ENCODE data around the gene WDPCP. TPM values are rescaled to one million over a fixed set of nuclear protein-coding genes. Genes with fewer than 3 reads are reported as not detected.

Gene WDPCP
- total RNA-seq, 1 experiment from 2014 or later: 15.2 TPM

DNA sequence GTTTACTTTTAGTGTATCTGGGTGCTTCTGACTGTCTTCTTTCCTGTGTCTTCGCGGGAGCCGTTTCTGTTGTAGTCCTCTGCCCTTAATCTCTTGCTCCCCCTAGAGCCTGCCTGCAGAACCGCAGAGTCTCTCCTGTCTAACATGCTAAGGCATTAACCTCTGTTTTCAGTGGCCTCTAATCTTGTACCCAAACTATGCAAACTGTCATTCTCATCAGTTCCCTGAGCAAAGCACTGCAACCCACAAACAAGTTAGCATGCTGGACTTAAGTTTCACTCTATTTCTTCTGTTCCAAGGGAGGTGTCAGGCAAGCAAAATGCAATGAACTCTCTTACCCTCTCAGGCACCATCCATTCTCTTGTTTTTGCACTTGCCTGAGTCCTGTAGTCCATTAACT is 399.3 kb downstream of the WDPCP start:
- no TSS peak for BruUV-seq (replicated peaks)
- no peaks in the 10 kb centered on the region for H3K4me1 ChIP-seq (replicated peaks; ENCODE audit: insufficient read depth)
- H3K4me2 ChIP-seq: peak overlapping the region; percentile 68
- peak overlapping the region; percentile 75 for H2AFZ ChIP-seq
- no peaks in the 10 kb centered on the region; the same call in 1 of the 2 replicates for H3K9me3 ChIP-seq (ENCODE audit: insufficient read depth, low read depth)
- H3K27me3 ChIP-seq (ENCODE audit: insufficient read depth, low read depth): no peaks in the 10 kb centered on the region
- H3K4me3 ChIP-seq: peak overlapping the region; percentile 10; the same call in 1 of the 2 replicates
- intact Hi-C loops (cut with micrococcal nuclease; ENCODE audit: unreplicated experiment): loop anchor here (2.0 to 5.0 kb wide), 2 partner anchors 402 to 1197 kb away; no protein-coding TSS in a partner anchor
- H4K20me1 ChIP-seq (ENCODE audit: insufficient read depth): no peaks in the 10 kb centered on the region
- H3K79me2 ChIP-seq (ENCODE audit: low read depth): no peaks in the 10 kb centered on the region
- no peak overlapping the region for H3K27ac ChIP-seq
- H3K36me3 ChIP-seq (ENCODE audit: low read depth): no peaks in the 10 kb centered on the region
- no peaks in the 10 kb centered on the region for H3K9me2 ChIP-seq (ENCODE audit: insufficient read depth)
- peak; percentile 33 to 47 for DNase-seq
- H3F3A ChIP-seq (ENCODE audit: insufficient read depth, low read depth): no peaks in the 10 kb centered on the region
- POLR2A ChIA-PET (ENCODE audit: unreplicated experiment): no interaction called here
- peak; percentile 94 for TF ChIP-seq CTCF (conservative IDR thresholded peaks at IDR 0.05)
- TF ChIP-seq EZH2 (IDR thresholded peaks at IDR 0.05; ENCODE audit: low read depth): no peak
- CTCF ChIA-PET: interaction anchor here (0.6 kb wide), 1 partner anchor 1297 kb away, joined by 8 read pairs; no protein-coding TSS in a partner anchor

DNA sequence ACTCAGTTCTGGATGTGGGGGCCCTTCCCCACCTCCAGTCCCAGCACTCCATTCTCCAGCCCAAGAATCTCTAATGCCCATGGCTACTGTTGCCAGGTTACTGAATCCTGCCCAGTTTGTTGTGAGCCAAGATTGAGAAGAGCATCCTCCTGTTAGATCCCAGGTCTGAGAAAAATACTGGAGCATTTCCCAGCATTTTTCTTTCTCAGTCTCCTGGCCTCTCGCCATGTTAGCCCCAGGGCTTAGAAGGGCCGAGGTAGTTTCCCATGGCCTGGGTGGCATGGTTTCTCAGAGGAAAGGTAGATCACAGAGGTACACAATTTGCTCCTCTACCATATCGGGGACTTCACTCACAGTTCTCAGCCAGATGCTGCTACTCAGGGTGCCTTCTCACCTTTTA is 401.9 kb downstream of the WDPCP start:
- DNase-seq: peak in 1 of 2 experiments; percentile 5
- no peak overlapping the region for H2AFZ ChIP-seq
- CTCF ChIA-PET: no interaction called here

DNA sequence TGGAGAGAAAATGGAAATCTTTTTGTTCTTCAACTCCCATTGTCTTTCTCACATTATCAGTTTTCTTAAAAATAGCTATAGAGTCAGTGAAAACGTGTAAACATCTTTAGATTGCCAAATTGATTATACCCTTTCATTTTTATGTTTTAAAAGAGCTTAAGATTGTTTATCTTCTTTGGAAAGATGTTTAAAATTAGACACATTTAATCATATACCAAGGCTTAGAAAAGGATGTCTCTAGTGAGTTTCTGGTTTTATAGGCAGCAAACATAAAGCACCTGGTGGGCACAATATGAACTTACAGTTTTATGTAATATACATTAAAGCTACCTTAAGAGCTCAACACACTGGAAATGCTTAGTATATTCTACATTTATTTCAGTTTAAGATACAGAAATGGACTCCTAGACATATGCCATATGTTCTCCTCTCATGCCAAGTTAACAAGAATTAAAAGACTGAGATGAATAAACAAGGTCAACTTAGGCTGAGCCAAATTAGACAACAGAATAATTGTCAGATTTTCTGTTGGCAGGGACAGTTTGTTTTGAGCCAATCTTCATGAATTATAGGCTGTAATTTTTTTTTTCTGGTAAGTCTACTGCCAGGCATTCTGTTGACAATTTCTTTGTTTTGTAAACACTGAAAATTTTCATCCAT is 425.0 kb downstream of the WDPCP start:
- Histone ChIP-seq H3K27ac (no peak overlapping the region), H2AFZ (no peak overlapping the region), H3K9me2 (ENCODE audit: insufficient read depth) (0 out of 2 replicates have a peak, but pooled peaks cover 5% of the 10 kb centered on the region), H3K27me3 (ENCODE audit: insufficient read depth, low read depth) (no peaks in the 10 kb centered on the region), H3F3A (ENCODE audit: insufficient read depth, low read depth) (no peaks in the 10 kb centered on the region), H3K36me3 (ENCODE audit: low read depth) (no peaks in the 10 kb centered on the region), H4K20me1 (ENCODE audit: insufficient read depth) (no peaks in the 10 kb centered on the region), H3K4me3 (no peak overlapping the region), H3K79me2 (ENCODE audit: low read depth) (no peaks in the 10 kb centered on the region), H3K4me2 (no peak overlapping the region), H3K9me3 (ENCODE audit: insufficient read depth, low read depth) (0 out of 2 replicates have a peak, but pooled peaks cover 2% of the 10 kb centered on the region), H3K4me1 (replicated peaks; ENCODE audit: insufficient read depth) (no peaks in the 10 kb centered on the region)
- intact Hi-C loops (cut with micrococcal nuclease; ENCODE audit: unreplicated experiment): no loop called here
- TF ChIP-seq EZH2 (IDR thresholded peaks at IDR 0.05; ENCODE audit: low read depth) (no peak), CTCF (conservative IDR thresholded peaks at IDR 0.05) (no peak)
- BruUV-seq (replicated peaks): no TSS peak
- CTCF ChIA-PET: no interaction called here
- no peak for DNase-seq
- POLR2A ChIA-PET (ENCODE audit: unreplicated experiment): no interaction called here

More for the DNA sequence above, 401.9 kb downstream of the WDPCP start:
- intact Hi-C loops (cut with micrococcal nuclease; ENCODE audit: unreplicated experiment): loop anchor here (5.0 kb wide), 1 partner anchor 1194 kb away; no protein-coding TSS in a partner anchor
- no peak for TF ChIP-seq CTCF (conservative IDR thresholded peaks at IDR 0.05)
- no peak for TF ChIP-seq EZH2 (IDR thresholded peaks at IDR 0.05; ENCODE audit: low read depth)
- no peaks in the 10 kb centered on the region for H4K20me1 ChIP-seq (ENCODE audit: insufficient read depth)
- H3K4me2 ChIP-seq: no peak overlapping the region
- no peak overlapping the region for H3K4me3 ChIP-seq
- no peaks in the 10 kb centered on the region for H3K36me3 ChIP-seq (ENCODE audit: low read depth)
- BruUV-seq (replicated peaks): no TSS peak
- no peaks in the 10 kb centered on the region; the same call in 1 of the 2 replicates for H3K9me3 ChIP-seq (ENCODE audit: insufficient read depth, low read depth)
- POLR2A ChIA-PET (ENCODE audit: unreplicated experiment): no interaction called here
- no peaks in the 10 kb centered on the region for H3K4me1 ChIP-seq (replicated peaks; ENCODE audit: insufficient read depth)
- no peak overlapping the region for H3K27ac ChIP-seq
- H3K27me3 ChIP-seq (ENCODE audit: insufficient read depth, low read depth): no peaks in the 10 kb centered on the region
- no peaks in the 10 kb centered on the region for H3K79me2 ChIP-seq (ENCODE audit: low read depth)
- no peaks in the 10 kb centered on the region for H3F3A ChIP-seq (ENCODE audit: insufficient read depth, low read depth)
- no peaks in the 10 kb centered on the region for H3K9me2 ChIP-seq (ENCODE audit: insufficient read depth)
